Activated CD4-positive, alpha-beta T cell treated with anti-CD3 and anti-CD28 coated beads for 4 hours (primary cell): ENCODE measurements around the gene MRPS16.

Source experiments
- DNase-seq, 2 donors: peaks; one replicate each; pipeline ENCODE4 v3.0.0-alpha.2; 2020

The MRPS16 gene

DNA sequence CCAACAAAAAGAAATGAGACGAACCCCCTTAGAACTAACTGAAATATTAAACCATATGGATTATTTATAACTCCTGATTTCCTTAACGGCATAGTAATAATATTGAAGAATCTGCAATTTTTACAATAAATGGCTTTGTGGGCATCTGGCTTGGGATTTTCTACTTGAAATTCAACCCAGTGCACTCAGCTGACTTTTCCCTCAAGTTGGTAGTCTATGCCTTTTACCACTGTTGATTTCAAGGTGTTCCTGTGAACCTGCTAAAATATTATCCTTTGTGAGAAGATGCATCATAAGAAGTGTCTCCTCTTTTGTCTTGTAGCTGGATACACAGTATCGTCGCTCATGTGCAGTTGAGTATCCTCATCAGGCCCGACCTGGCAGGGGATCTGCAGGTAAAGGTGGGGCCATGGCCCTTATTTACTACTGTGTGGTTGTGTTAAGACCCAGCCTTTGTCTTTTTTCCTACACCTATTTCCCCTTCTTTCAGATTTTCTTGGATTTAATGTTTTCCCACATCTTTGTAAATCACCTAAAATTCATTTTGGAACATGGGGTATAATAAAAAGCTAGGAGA lies 13.4 kb downstream of the MRPS16 start:
- DNase-seq: no peak

DNA sequence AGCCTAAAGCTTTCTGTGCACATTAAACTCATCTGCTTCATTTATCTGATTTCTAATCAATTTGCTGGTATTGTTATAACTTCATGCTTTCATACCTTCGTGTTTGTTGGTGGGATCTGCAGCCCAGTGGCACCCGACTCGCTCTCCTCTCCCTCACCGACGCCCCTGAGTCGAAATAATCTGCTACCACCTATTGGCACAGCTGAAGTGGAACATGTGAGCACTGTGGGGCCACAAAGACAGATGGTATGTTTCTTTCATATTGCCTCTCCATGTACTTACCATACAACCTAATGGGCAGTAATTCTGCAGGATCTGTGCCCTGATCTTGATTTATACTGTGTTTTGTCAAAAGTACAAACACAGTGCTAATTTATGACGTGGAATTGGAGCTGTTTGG lies 17.7 kb downstream of the MRPS16 start:
- DNase-seq: no peak

DNA sequence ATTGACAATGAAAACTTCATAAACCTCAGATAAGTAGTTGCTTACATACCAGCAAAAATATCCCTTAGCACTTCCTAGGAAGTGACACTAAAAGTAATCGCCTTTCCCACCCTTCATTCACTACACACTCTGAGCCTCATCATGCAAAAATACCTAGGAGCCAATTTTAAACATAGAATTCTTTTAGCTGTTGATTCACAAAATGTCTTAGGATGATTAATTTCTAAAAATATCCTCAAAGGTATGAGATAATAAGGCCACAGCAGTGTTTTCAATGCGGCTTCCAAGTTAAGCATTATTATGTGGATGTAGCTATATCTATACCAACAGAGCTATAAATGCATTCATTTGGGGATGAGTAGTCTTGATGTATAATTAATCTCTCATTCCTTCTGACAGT lies 18.6 kb downstream of the MRPS16 start:
- no peak for DNase-seq

DNA sequence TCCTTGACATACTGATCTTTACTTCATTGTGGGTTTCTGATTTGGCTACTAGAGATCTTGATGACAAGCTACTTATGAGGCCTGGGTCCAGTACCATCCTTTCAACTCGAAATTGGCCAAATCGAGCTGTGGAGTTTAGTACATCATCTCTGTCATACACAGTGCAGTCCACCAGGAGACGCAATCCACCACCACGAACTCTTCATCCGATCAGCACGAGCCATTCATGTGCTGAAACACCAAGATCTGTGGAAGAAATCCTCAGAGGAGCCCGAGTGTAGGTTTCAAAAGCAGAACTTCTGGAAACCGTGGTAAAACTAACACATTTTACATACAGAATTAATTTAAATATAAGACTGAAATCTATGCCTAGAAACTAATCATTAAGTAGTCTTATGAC lies 19.6 kb downstream of the MRPS16 start:
- no peak for DNase-seq

DNA sequence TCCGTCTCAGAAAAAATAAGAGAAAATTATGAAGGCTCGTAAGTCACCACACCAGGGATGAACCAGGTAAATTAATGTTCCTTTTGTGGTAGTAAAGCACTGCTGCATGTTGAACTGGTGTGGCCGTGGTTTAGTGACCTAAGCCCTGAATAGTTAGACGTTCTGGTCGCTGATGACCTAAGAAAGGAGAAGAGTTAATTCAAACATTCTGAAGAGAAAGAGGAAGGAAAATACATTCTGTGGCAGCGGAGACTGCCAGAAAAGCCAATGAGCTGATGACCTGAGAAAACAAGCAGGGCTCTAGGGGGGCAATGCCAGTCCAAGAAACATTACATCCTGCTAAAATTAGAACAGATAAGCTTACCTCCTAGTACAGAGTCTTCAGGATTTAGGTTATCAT lies 22.9 kb downstream of the MRPS16 start:
- DNase-seq: no peak

DNA sequence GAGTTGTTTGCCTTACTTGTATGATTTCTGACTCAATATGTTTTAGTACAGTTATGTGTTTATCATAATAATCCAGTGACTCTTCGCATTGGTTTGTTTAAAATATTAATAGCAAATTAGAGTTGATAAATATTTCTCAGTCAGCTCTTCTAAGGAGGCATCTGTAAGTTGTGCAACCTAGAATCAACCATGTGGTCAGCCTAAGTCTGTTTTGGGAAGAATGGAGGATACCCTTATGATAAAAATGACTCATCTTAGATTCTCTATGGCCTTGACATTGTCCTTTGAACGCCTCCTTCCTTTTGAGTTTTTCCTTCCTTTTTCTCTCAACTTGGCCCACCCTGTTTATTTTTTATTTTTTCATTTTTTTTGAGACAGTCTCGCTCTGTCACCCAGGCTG lies 24.2 kb downstream of the MRPS16 start:
- no peak for DNase-seq

DNA sequence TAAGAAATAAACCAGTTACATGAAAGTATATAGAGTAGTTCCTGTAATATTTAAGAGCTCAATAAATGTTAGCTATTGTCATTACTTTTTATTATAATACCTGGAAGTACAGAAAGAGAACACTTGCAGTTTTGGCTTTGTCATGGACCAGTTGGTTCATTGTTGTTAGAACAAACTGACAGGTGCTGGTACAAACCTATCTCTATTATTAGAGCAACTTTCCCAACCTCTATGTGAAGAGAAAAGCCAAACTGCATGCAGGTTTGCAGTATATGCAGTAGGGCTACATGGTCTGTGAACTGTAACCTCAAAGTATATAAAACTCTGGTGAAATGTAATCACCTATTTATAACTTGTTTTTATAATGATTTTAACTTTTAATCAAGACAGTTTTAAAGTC lies 25.8 kb downstream of the MRPS16 start:
- DNase-seq: no peak

DNA sequence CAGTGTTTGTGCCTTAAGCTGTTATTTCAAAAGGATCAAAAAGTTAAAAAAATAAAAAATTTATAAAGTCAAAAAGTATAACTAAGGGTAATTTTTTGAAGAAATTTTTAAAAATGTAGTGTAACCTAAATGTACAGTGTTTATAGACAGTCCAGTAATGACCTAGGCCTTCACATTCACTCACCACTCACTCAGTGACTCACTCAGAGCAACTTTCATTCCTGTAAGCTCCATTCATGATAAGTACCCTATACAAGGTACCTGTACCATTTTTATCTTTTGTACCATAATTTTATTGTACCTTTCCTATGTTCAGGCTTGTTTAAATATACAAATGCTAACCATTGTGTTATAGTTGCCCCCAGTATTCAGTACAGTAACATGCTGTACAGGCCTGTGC lies 26.9 kb downstream of the MRPS16 start:
- no peak for DNase-seq

DNA sequence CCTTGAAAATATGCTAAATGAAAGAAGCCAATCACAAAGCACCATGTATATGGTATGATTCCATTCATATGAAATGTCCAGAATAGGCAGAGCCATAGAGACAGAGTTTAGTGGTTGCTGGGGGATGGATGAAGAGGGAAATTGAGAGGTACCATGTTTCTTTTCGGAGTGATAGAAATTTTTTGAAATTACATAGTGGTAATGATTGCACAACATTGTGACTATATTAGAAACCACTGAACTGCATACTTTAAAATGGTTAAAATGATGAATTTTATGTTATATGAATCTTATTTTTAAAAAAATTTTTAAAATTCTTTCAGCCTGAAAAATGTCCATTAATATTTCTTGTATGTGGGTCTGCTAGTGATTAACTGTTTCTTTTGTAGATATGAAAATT lies 31.5 kb downstream of the MRPS16 start:
- no peak for DNase-seq

DNA sequence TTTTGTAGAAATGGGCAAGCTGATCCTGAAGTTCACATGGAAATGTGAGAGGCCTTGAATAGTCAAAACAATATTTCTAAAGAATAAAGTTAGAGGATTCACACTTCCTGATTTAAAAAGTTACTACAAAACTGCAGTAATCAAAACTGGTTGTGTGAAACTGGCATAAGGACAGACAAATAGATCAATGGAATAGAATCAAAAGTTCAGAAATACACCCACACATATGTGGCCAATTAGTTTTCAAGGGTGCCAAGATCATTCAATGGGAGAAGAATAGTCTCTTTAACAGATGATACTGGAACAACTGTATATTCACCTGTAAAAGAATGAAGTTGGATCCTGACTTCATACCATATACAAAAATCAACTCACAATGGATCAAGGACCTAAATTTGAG lies 33.1 kb downstream of the MRPS16 start:
- no peak for DNase-seq

DNA sequence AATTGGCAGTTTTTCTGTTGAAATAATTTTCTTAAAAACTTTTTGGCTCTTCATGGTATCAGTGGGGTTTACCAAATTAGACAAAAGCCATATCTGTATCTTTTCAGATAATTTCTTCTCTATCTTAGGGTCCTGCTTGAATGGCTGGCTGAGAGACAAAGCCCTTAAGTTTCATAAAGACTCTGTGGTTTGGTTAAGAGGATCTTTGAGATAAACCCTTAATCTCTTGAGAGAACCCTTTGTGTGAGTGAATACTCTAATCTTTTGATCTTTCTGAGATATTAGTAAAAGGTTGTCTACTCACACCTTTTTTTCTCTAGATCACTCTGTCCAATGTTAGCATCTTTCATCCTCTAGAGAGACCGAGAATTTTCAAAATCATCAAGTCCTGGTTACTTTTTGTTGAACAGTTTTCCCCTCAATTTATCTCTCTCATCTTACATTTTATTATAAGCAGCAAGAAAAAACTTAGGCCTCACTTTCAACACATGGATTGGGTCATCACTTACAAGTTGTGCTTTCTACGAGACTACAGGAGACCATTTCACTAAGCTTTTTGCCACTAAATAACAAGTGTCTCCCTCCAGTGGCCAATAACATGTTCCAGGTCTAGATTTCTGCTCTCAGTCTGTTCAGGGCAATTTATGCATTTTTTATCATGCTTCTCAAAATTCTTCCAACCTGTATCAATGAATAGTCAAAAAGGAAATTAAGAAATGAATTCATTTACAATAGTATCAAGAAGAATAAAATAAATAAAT lies 33.8 kb downstream of the MRPS16 start:
- DNase-seq: no peak

DNA sequence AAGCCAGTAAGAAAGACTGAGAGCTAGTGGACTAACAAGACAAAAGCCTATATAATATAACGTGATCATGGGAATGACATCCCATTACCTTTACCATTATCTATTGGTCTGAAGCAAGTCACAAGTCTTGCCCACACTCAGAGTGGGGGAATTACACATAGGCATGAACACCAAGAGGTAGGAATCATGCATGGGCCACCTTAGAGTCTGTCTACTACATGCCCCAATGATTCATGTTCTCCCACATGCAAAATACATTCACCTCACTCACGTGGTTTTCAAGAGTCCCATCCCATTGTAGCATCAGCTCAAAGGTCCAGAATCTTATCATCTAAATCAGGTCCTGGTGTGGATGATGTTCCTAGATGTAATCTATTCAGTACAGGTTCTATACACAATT lies 34.8 kb downstream of the MRPS16 start:
- DNase-seq: no peak

DNA sequence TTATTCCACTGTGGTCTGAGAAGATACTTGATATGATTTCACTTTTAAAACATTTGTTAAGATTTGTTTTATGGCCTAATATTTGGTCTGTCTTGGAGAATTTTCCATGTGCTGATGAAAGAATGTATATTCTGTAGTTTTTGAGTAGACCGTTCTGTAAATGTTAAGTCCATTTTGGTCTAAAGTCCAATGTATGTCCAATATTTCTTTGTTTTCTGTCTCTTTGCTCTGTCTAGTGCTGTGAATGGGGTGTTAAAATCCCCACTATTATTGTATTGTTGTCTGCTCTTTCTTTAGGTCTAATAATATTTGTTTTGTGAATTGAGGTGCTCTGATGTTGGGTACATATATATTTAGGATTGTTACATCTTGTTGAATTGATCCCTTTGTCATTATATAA lies 36.7 kb downstream of the MRPS16 start:
- no peak for DNase-seq

DNA sequence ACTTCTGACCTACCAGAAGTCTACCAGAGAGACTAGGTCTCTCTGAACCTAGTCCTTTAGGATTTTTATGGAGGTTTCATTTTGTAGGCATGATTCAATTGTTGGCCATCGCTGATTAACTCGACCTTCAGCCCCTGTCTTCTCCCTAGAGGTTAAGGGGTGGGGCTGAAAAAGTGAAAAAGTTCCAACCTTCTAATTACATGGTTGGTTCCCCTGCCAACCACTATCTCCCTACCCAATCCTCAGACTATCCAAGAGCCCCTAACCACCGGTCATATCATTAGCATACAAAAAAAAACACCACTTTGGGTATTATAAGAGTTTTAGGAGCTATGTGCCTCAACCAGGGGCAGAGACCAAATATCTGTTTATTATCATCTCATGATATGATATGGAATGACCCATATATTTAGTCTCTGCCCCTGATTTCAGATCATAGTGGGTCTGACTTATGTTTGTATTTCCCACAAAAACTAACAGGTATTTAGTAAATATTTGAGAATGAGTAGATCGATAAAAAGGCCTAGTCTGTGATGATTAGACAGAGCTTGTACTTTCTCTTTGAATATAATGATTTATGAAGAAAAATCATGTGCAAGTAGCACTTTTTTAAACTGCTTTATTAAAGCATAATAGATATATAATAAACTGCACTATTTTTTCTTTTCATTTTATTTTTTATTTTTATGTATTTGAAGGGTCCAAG lies 41.2 kb downstream of the MRPS16 start:
- no peak for DNase-seq

DNA sequence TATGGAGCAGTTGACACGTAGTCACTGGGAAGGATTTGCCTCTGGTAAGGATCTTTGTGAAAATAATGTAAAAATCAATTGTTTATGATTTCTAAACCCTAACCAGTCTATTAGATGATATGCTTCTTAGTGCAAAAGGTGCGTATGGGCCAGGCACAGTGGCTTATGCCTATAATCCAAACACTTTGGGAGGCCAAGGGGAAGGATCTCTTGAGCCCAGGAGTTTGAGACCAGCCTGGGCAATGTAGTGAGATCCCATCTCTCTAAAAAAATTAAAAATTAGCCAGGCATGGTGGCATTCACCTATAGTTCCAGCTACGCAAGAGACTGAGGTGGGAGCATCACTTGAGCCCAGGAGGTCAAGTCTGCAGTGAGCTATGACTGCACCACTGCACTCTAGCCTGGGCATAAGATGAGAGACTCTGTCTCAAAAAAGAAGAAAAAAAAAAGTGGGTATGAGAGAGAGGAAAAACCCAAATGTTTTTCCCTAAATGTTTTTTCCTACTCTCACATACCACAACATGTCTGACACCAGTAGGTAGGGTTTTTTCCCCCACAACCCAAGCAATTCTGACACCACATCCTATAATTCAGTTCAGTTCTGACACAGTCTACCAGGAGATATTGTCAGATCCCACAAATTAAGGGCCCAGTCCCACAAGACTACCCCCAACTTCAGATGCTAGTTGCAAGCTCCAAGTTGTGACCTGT lies 41.9 kb downstream of the MRPS16 start:
- no peak for DNase-seq

DNA sequence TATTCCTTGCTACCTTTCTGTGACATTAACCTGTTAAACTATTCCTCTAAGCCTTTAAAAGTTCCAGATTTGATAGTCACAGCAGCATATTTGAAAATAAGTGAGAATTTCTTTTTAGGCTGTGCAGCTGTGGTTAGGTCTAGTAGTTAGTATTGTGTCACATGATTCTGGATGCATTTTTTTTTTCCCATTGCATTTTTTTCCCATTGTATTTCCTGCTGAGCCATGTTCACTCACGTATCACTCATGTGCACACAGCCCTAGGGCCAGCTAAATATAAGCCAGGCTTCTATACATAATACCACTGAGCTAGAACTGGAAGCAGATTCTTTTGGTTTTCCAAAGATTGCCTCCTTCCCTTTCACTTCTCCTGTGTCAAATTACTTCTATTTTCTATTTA lies 42.7 kb downstream of the MRPS16 start:
- no peak for DNase-seq

DNA sequence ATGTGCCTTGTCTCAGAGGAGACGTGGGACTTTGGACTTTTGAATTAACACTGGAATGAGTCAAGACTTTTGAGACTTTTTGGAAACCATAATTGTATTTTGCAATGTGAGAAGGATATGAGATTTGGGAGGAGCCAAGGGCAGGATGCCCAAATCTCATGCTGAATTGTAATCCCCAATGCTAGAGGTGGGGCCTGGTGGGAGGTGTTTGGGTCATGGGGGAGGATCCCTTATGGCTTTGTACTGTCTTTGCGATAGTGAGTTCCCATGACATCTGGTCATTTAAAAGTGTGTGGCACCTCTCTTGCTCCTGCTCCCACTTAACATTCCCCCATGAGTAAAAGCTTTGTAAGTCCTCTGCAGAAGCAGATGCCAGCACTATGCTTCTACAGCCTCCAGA lies 44.6 kb downstream of the MRPS16 start:
- no peak for DNase-seq

DNA sequence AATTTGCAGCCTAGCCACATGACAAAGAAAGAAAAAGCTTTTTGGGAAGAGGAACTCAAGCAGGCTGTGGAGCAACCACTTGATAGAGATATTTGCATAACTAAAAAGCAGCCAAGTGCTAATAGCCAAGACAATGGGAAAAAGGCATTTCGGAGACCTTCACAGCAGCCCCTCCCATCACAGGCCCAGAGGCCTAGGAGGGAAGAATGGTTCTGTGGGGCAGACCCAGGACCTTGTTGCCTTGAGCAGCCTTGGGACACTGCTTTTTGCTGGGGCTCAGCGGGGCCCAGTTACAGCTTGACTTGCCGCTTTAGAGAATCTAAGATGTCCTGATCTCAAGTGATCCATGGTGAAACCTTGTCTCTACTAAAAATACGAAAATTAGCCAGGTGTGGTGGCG lies 46.1 kb downstream of the MRPS16 start:
- no peak for DNase-seq

DNA sequence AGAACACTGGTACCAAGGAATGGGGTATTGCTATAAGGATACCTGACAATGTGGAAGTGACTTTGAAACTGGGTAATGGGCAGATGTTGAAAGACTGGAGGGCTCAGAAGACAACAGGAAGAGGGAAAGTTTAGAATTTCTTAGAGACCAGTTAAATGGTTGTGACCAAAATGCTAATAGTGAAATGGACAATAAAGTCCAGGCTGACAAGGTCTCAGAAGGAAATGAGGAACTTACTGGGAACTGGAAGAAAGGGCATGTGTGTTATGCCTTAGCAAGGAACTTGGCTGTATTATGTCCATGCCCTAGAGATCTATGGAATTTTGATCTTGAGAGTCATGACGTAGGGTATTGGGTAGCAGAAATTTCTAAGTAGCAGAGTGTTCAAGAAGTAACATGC lies 46.6 kb downstream of the MRPS16 start:
- no peak for DNase-seq

DNA sequence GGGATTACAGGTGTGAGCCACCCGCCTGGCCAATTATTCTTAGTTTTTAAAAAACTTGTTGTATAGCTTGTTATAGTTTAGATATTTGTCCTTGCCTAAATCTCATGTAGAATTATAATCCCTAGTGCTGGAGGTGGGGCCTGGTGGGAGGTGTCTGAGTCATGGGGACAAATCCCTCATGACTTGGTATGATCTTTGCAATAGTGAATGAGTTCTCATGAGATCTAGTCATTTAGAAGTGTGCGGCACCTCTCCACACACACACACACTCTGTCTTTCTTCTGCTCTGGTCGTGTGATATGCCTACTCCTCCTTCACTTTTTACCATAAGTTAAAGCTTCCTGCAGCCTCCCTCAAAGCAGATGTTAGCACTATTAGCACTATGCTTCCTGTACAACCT lies 47.4 kb downstream of the MRPS16 start:
- no peak for DNase-seq
